22Rv1 (cell line): ENCODE measurements around the gene SLC9C2.
"Not testable (repeated sequence)": the region's sequence is repeated elsewhere in the genome, so short reads cannot be mapped to it uniquely, and the experiment has no call there.

ENCODE experiments used
- H3K27ac ChIP-seq: fragments of 450-650 bp; 2 replicates; pipeline ENCODE4 v1.5.1; 2017
- ZFX ChIP-seq: fragments of 450-650 bp; IDR thresholded peaks from 2 replicates; pipeline ENCODE4 v1.6.1; 2017; ENCODE audit warnings: antibody characterized with exemption, borderline replicate concordance
- TF ChIP-seq, protein P1 (sequence below): fragments of 450-650 bp; IDR thresholded peaks from 2 replicates; pipeline ENCODE4 v1.5.1; 2017; ENCODE audit warnings: mild to moderate bottlenecking

SLC9C2 gene

DNA sequence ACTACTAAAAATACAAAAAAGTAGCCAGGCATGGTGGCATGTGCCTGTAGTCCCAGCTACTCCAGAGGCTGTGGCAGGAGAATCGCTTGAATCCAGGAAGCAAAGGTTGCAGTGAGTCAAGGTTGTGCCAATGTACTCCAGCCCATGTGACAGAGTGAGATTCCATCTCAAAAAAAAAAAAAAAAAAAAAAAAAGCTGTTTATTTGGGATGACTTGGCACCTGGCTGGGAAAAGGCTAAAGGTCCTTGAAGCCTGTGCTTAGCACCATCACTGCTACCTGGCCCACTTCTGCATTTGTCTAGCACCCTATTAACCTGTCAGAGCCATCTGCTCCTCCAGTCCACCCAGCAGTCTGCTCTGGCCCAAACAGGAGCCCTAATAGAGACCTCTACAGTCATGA lies 100.8 kb downstream of the SLC9C2 start:
- TF ChIP-seq, protein P1, sequence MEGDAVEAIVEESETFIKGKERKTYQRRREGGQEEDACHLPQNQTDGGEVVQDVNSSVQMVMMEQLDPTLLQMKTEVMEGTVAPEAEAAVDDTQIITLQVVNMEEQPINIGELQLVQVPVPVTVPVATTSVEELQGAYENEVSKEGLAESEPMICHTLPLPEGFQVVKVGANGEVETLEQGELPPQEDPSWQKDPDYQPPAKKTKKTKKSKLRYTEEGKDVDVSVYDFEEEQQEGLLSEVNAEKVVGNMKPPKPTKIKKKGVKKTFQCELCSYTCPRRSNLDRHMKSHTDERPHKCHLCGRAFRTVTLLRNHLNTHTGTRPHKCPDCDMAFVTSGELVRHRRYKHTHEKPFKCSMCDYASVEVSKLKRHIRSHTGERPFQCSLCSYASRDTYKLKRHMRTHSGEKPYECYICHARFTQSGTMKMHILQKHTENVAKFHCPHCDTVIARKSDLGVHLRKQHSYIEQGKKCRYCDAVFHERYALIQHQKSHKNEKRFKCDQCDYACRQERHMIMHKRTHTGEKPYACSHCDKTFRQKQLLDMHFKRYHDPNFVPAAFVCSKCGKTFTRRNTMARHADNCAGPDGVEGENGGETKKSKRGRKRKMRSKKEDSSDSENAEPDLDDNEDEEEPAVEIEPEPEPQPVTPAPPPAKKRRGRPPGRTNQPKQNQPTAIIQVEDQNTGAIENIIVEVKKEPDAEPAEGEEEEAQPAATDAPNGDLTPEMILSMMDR = no peak
- TF ChIP-seq ZFX = no peak
- H3K27ac ChIP-seq = no peak overlapping the region

DNA sequence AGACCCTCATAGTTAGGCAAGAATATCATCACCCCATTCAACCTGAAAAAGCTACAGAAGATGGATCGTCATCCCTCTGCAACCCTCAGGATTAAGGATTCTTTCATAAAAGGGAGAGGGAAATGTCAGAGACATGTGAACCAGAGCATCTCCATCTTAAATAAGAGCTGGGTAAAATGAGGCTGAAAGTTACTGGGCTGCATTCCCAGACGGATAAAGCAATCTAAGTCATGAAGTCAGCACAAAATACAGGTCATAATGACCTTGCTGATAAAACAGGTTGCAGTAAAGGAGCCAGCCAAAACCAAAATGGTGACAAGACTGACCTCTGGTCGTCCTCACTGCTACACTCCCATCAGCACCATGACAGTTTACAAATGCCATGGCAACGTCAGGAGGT lies 103.1 kb downstream of the SLC9C2 start:
- no peak for TF ChIP-seq ZFX
- TF ChIP-seq, protein P1 = no peak
- no peak overlapping the region for H3K27ac ChIP-seq

DNA sequence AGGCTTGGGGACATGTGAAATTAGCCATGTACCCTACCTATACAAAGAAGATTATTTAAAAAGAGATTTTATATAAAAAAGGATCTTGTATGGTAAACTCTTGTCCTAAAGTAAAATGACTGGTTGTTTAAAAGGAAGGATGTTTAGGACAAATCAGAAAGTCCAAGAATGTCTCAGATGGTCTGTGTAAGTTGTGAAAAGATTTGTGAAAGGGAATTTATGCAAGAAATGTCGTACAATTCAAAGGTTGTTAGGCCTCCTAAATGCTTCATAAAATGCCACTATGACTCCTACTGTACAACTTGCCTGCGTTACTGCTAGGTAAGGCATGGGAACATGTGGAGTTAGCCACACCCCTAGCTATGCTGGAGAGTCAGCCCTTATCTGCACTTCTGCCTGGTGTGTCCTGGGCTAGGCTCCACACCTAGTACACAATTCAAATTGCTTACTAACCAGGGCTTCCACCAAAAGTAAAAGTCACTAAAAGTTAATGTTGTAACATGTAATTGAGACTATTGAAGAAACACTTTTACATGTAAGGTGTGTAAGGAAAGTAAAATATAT lies 106.0 kb downstream of the SLC9C2 start:
- H3K27ac ChIP-seq = no peak overlapping the region
- TF ChIP-seq ZFX = no peak
- TF ChIP-seq, protein P1 = no peak

DNA sequence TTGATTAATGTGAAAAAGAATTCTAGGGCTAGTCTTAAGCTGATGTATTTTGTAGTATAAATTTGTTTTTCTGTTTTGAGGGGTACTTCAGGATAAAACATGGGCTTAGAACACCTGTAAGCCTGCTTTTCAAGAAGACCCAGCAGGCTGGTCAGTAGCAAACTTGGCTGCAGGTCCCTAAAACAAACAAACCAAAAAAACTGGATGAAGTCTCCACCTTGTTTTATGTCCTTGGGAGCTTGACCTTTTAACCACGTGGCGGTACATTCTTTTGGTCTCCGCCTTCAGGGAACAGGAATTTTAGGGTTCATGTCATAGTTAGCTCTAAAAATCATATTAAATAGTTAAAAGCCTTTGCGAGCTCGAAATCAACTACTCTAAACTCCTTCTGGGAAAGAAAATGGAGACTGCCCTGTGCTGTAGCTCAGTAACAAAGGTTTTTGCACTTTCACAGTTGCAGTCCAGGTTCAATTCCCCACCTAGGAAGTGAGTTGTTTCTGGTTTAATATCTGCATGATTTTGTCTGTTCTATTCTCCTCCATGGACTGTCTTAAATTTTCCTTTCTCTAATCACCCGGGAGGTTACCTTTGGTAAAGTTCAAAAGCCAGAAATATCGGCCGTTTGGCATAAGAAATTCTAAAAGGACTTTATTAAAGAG lies 107.1 kb downstream of the SLC9C2 start:
- TF ChIP-seq, protein P1 = no peak
- no peak for TF ChIP-seq ZFX
- H3K27ac ChIP-seq = no peak overlapping the region

DNA sequence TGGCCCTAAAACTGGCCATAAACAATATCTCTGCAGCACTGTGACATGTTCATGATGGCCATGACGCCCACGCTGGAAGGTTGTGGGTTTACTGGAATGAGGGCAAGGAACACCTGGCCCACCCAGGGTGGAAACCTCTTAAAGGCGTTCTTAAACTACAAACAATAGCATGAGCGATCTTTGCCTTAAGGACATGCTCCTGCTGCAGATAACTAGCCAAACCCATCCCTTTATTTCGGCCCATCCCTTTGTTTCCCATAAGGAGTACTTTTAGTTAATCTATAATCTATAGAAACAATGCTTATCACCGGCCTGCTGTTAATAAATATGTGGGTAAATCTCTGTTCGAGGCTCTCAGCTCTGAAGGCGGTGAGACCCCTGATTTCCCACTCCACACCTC lies 109.7 kb downstream of the SLC9C2 start:
- not testable (repeated sequence) for H3K27ac ChIP-seq

DNA sequence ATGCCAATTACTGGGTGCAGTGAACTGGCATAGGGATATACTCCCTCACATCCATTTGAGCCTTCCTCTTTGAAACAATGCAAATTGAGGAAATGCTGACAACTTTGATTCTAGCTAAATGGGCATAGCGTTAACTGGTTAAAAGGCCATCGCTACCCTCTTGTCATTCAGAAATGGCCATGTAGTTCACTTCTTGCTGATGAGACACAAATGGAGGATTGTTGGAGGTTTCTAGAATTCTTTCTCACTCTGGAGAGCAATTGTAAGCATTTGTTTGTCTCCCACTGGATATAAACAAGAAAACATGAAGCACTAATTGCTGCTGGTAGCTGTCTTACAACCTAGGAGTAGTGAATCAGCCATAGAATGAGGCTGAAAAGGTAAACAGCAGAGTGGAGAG lies 111.4 kb downstream of the SLC9C2 start:
- H3K27ac ChIP-seq = no peak overlapping the region
- TF ChIP-seq, protein P1 = no peak
- TF ChIP-seq ZFX = no peak

DNA sequence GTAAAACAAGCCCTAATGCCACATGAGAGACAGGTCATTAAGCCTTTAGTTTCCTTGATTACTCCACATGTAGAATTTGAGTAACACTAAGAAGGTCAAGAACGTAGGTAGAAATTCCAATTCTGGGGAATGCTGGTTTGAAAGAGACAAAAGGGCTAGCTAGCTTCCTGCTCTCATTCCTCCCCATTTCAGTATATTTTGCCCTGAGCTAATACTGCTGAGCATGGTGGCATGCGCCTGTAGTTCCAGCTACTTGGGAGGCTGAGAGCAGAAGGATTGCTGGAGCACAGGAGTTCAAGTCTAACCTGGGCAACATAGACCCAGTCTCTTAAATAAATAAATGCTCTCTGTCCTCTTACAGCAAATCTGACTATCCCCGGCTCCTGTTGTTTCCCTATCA lies 112.9 kb downstream of the SLC9C2 start:
- no peak overlapping the region for H3K27ac ChIP-seq
- TF ChIP-seq, protein P1 = no peak
- TF ChIP-seq ZFX = no peak
